Astrocyte of the cerebellum (primary cell): ENCODE results near the gene DELE1.

ENCODE experiments used
- DNase-seq: peaks from one replicate; pipeline ENCODE4 v3.0.0-alpha.2; 2011; ENCODE audit warnings: low read depth
- H3K4me3 ChIP-seq: 2 replicates; pipeline ENCODE4 v1.5.1; 2011; ENCODE audit warnings: mild to moderate bottlenecking, low read depth, low read length, moderate library complexity
- CTCF ChIP-seq: IDR thresholded peaks from 2 replicates; pipeline ENCODE4 v1.5.1; 2012; ENCODE audit warnings: low read length, low read depth, moderate library complexity, mild to moderate bottlenecking; ENCODE audit errors: missing control alignments
- in situ Hi-C: cut with HindIII; loops from 2 replicates; pipeline ENCODE4 v1.10.0; 2017; ENCODE audit warnings: low sequenced_read_pairs

The DELE1 gene

DNA sequence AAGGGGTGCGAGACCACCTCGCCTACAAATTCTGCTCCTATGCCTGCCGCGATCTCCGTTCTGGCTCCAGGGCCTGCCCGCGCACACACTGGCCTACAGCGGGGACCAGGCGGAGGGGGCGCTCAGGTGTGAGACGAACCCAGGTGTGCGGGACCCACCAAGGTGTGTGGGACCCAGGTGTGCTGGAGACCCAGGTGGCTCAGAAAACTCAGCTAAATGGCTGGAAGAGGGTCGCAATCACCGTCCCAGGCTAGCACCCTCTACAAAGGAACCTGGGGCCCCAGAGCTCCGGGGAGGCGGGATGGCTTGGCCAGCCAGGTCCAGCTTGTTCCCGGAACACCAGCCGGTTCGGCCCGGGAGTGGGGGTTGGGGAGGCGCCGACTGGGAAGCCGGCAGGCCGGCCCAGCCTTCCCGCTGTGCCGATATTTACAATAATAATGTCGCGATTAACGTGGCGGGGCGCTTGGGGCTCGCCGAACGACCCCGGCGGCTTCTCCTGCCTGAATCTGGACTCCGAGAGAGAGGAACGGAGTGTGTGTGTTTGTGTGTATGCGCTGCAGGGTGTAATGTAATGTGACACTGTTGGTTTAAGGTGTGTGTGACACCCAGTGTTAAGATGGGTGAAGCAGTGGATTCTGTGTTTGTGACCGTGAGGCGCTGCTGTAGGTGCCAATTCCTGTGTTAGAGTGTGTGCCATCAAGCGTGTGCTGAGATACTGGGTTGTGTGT, 46.9 kb upstream of the DELE1 start:
- in situ Hi-C loops, result no loop called here
- no peak for TF ChIP-seq CTCF
- no peak overlapping the region for H3K4me3 ChIP-seq
- no peak for DNase-seq

DNA sequence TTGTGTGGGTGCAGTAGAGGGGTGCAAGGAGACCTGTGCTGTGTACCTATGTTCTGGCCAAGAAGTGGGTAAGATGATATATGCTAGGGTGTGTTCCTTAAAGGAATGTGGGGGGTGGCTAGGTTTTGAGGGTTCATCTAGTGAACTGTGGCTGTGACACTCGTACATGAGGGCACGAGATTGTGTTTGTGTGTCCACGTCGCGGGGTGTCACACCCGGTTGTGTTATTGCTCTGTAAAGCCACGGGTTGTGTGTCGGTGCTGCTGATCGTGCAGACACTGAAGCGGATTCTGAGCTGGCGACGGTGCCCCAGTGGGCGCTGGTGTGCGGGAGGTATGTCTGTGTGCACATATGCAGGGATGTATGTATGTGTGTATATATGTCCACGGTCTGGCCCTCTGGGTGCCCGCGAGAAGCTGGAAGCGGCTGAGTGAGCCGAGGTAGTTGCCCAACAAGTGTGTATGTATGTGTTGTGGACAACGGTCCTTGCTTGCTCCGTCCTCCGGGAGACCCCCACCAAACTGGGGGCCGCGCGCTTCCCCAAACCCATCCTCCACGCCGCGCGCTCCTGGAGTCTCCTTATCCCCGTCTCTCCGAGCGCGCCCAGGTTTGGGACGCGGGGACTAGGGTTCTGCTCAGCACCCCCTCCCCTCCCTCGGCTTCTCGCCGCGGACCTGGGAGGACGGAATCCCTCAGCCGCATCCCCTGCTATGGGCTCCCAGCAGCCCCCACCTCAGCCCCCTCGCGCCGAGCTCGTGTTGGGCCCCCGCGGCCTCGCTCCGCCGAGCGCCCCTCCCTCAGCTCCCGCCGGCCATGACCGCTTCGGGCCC, 46.1 kb upstream of the DELE1 start:
- in situ Hi-C loops, result no loop called here
- no peak for DNase-seq
- peak overlapping the region; percentile 35 for H3K4me3 ChIP-seq
- TF ChIP-seq CTCF, result no peak

- TF ChIP-seq CTCF, result no peak
- in situ Hi-C loops, result no loop called here
- no peak for DNase-seq
- H3K4me3 ChIP-seq, result peak within 1 kb of the TSS; percentile 35
These were observed 45.4 kb upstream of the DELE1 start, which contains the start of gene PCDH1 for GRCh38 chr5:141878186-141878710. Gene PCDH1 (minus strand): TSS chr5:141878410. CDS start chr5:141878262, 148 bp downstream.

DNA sequence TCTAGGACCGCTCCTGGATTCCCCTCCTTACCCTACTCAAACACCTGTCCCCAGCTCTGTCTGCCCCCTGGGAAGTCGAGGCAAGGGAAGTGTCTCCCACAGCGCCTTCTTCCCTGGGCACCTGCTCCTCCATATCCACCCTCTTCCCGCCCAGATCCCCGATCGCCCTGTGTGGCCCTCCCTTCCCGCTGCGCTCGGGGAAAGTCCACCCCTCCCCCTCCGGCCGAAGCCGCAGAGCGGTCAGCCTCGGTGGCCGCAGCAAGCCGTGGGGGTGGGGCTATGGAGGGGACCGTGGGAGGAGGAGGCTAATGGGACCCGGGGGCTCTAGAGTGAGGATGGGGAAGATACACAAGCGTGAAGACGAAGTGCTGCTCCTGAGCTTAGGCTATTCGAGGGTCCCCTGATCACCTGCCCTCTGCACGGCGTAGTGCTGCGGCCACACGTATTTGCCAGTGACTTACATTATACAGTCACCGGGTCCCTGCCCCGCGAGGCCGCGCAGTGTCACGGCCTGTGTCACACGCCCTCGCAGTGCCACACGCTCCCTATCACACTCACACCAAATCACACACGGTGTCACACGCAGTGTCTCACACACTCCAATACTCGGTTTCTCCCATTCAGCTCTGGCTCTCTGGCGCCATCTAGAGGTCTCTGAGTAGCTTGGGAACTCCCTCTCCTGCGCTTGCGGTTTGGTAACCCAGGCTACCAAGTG, 44.8 kb upstream of the DELE1 start:
- in situ Hi-C loops, result no loop called here
- peak; percentile 99 for TF ChIP-seq CTCF

DNA sequence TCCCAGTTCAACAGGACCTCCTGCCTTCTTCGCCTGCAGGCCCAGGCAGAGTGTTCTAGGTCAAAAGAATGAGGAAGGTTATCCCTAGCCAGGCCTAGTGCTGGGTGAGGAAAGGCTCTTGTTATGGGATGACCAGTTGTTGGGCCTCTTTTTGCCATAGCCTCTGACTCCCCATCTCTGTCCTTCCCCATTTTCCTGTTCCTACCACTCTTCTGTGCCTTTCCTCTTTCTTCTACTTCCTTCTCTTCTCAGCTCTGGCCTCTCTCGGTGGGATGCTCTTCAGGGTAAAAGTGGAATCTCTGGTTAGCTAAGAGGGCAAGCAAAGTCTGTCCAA, 44.3 kb upstream of the DELE1 start:
- no peak for DNase-seq
- no peak for TF ChIP-seq CTCF
- no peak overlapping the region for H3K4me3 ChIP-seq
- in situ Hi-C loops, result no loop called here

More for the DNA sequence above, 44.8 kb upstream of the DELE1 start:
- peak overlapping the region; percentile 19 for H3K4me3 ChIP-seq
- DNase-seq, result peak; percentile 80
